ENCODE data around the gene ISY1. TPM values are rescaled to one million over a fixed set of nuclear protein-coding genes. Genes with fewer than 3 reads are reported as not detected.

The ISY1 gene
- total and polyA plus RNA-seq, 2 of the 4 experiments (the other 2 are of a cell fraction) = 28.5 to 31.5 TPM

- no peak for ATAC-seq (ENCODE audit: low read depth)
- ChIA-PET CTCF (interaction anchor here (0.6 to 2.1 kb wide), 6 partner anchors 27 to 193 kb away, joined by 3 to 23 read pairs (median 4); no protein-coding TSS in a partner anchor), POLR2A (ENCODE audit: unreplicated experiment) (no interaction called here)
- TF ChIP-seq NFE2L2 (IDR thresholded peaks at IDR 0.05; ENCODE audit: low read depth, low read length) = no peak
- TF ChIP-seq CTCF (conservative IDR thresholded peaks at IDR 0.05; ENCODE audit: low read depth, low read length) = peak; percentile 22; the same call in 1 of the 2 replicates
- Histone ChIP-seq H3K23ac (ENCODE audit: low read depth, low read length) (no peak overlapping the region), H2AK5ac (ENCODE audit: low read depth, low read length) (no peak overlapping the region; the same call in 1 of the 2 replicates), H3K14ac (replicated peaks; ENCODE audit: low read depth, low read length) (no peak overlapping the region), H2AK9ac (replicated peaks; ENCODE audit: low read depth, low read length, poor library complexity) (no peak overlapping the region), H4K20me1 (ENCODE audit: insufficient read depth, low read length) (peaks cover 3% of the 10 kb centered on the region; the same call in 1 of the 2 replicates), H3K36me3 (ENCODE audit: control insufficient read depth, insufficient read depth, low read length) (peaks cover 22% of the 10 kb centered on the region), H3K4me3 (ENCODE audit: insufficient read depth, low read depth, low read length) (no peak overlapping the region), H2BK120ac (ENCODE audit: low read depth, low read length) (no peak overlapping the region), H3K18ac (ENCODE audit: low read depth, low read length) (no peak overlapping the region), H4K5ac (ENCODE audit: low read depth, low read length) (peak overlapping the region; percentile 60), H2BK20ac (ENCODE audit: low read depth, low read length) (no peak overlapping the region), H2AFZ (replicated peaks; ENCODE audit: low read length, poor library complexity) (no peak overlapping the region), H4K91ac (ENCODE audit: insufficient read depth, low read depth, low read length) (no peak overlapping the region), H3K9me1 (ENCODE audit: insufficient read depth, low read length) (0 out of 2 replicates have a peak, but pooled peaks cover 4% of the 10 kb centered on the region), H3K27me3 (ENCODE audit: control insufficient read depth, insufficient read depth, low read length) (no peaks in the 10 kb centered on the region), H2BK15ac (ENCODE audit: low read depth, low read length) (no peak overlapping the region), H3K27ac (ENCODE audit: insufficient read depth, low read length) (no peak overlapping the region), H3K9me3 (ENCODE audit: control insufficient read depth, insufficient read depth, low read length) (no peaks in the 10 kb centered on the region), H3K79me1 (ENCODE audit: low read depth in 1 of 2, low read length in 2 of 2) (peaks cover 11 to 45% of the 10 kb centered on the region in 2 experiments), H4K8ac (ENCODE audit: low read depth in 2 of 2, low read length in 2 of 2) (peak overlapping the region in 1 of 2 experiments; percentile 33; a peak in 2 of 4 replicates), H3K4me2 (ENCODE audit: low read depth, low read length) (no peak overlapping the region), H3K4me1 (ENCODE audit: control insufficient read depth, insufficient read depth, low read length) (peaks cover 2% of the 10 kb centered on the region), H2BK5ac (ENCODE audit: low read depth, low read length, poor library complexity, severe bottlenecking) (no peak overlapping the region), H3K56ac (ENCODE audit: extremely low read depth, insufficient read depth, low read length) (no peak overlapping the region), H3K4ac (ENCODE audit: low read depth, low read length) (no peak overlapping the region), H3K9ac (ENCODE audit: low read depth, low read length) (no peak overlapping the region)
- dilution Hi-C loops (cut with HindIII; ENCODE audit: low sequenced_read_pairs, unreplicated experiment) (no loop called here), in situ Hi-C loops (cut with MboI; ENCODE audit: low sequenced_read_pairs) (no loop called here), intact Hi-C loops (cut with micrococcal nuclease) (no loop called here)
- 71% methylated on average over 1 of the region's 5 CpGs; no CpG with 5 or more reads in 1 of the 2 experiments for WGBS, 2 experiments (ENCODE audit: extremely low coverage in 2 of 2, insufficient read length in 1 of 2)
- no TSS peak for BruUV-seq (replicated peaks)
- DNase-seq = no peak
These were observed 2.1 kb upstream of the ISY1 start for GRCh38 chr3:129162729-129163579.
